Measurements from ENCODE around the gene FTCDNL1.

FTCDNL1 gene

GRCh38 chr2:199850218-199850717, 724 bp downstream of the FTCDNL1 start:
- TF ChIP-seq CTCF (IDR thresholded peaks at IDR 0.05; ENCODE audit: unreplicated experiment in 3 of 3): no peak
- Mint-ChIP-seq H3K4me1 (peaks cover 5% of the 10 kb centered on the region), H3K9me3 (no peaks in the 10 kb centered on the region), H3K27me3 (ENCODE audit: low read depth) (peaks cover 65% of the 10 kb centered on the region), H3K27ac (no peak overlapping the region), H3K36me3 (ENCODE audit: low read depth) (no peaks in the 10 kb centered on the region), H3K4me3 (peak overlapping the region; percentile 64 to 75 (median 74))

GRCh38 chr2:199848389-199849130, 2.4 kb downstream of the FTCDNL1 start:
- H3K4me1 Mint-ChIP-seq: peaks cover 5% of the 10 kb centered on the region
- peak overlapping the region in 2 of 3 experiments; percentile 35 to 55 for H3K4me3 Mint-ChIP-seq
- no peak overlapping the region for H3K27ac Mint-ChIP-seq
- peaks cover 54% of the 10 kb centered on the region for H3K27me3 Mint-ChIP-seq (ENCODE audit: low read depth)
- no peaks in the 10 kb centered on the region for H3K9me3 Mint-ChIP-seq
- no peak for TF ChIP-seq CTCF (IDR thresholded peaks at IDR 0.05; ENCODE audit: unreplicated experiment in 3 of 3)
- H3K36me3 Mint-ChIP-seq (ENCODE audit: low read depth): no peaks in the 10 kb centered on the region

- Mint-ChIP-seq H3K4me1 (peaks cover 5% of the 10 kb centered on the region), H3K4me3 (no peak overlapping the region), H3K27me3 (ENCODE audit: low read depth) (peaks cover 43% of the 10 kb centered on the region), H3K36me3 (ENCODE audit: low read depth) (no peaks in the 10 kb centered on the region), H3K27ac (no peak overlapping the region), H3K9me3 (no peaks in the 10 kb centered on the region)
- no peak for TF ChIP-seq CTCF (IDR thresholded peaks at IDR 0.05; ENCODE audit: unreplicated experiment in 3 of 3)
Observed at GRCh38 chr2:199847181-199847864, 3.7 kb downstream of the FTCDNL1 start.

GRCh38 chr2:199842631-199843395, 8.2 kb downstream of the FTCDNL1 start:
- Mint-ChIP-seq H3K36me3 (ENCODE audit: low read depth) (no peaks in the 10 kb centered on the region), H3K27ac (no peak overlapping the region), H3K27me3 (ENCODE audit: low read depth) (peaks cover 22% of the 10 kb centered on the region), H3K4me3 (no peak overlapping the region), H3K9me3 (no peaks in the 10 kb centered on the region), H3K4me1 (no peaks in the 10 kb centered on the region)
- TF ChIP-seq CTCF (IDR thresholded peaks at IDR 0.05; ENCODE audit: unreplicated experiment in 3 of 3): no peak

- peaks cover 13% of the 10 kb centered on the region for H3K27me3 Mint-ChIP-seq (ENCODE audit: low read depth)
- TF ChIP-seq CTCF (IDR thresholded peaks at IDR 0.05; ENCODE audit: unreplicated experiment in 3 of 3): no peak
- H3K4me3 Mint-ChIP-seq: no peak overlapping the region
- no peaks in the 10 kb centered on the region for H3K4me1 Mint-ChIP-seq
- H3K27ac Mint-ChIP-seq: no peak overlapping the region
- H3K36me3 Mint-ChIP-seq (ENCODE audit: low read depth): no peaks in the 10 kb centered on the region
- no peaks in the 10 kb centered on the region for H3K9me3 Mint-ChIP-seq
Observed at GRCh38 chr2:199841409-199841808, 9.6 kb downstream of the FTCDNL1 start.
